PC-9 (cell line): ENCODE measurements around the gene NOD1. TPM values are rescaled to one million over a fixed set of nuclear protein-coding genes. Genes with fewer than 3 reads are reported as not detected.

Experiments
- BruUV-seq: library from RNA; stranded (reverse); fragments of 400-500 nt; replicated peaks from 2 replicates; lab custom pipeline; 2021; lab: Mats Ljungman, UMichigan
- CTCF ChIA-PET: fragments of 300-600 bp; sonication (Branson Sonifier 250); formaldehyde crosslinking; loops from one replicate; lab custom pipeline; 2022; ENCODE audit warnings: antibody characterized with exemption; lab: Charles Lee
- POLR2A ChIA-PET: fragments of 300-600 bp; sonication (Branson Sonifier 250); formaldehyde crosslinking; loops from one replicate; lab custom pipeline; 2022; ENCODE audit warnings: antibody characterized with exemption; ENCODE audit not compliant: unreplicated experiment; lab: Charles Lee
- DNase-seq, 2 experiments: peaks; one replicate each; pipeline versions ENCODE4 v3.0.0 to v3.0.0-alpha.2; 2015 to 2022; ENCODE audit warnings: mixed read lengths in 1 of 2
- H2AFZ ChIP-seq: fragments of 200-600 bp; sonication (generic); 2 replicates; pipeline ENCODE4 v1.8.1; 2017; ENCODE audit warnings: antibody characterized with exemption
- H3F3A ChIP-seq: fragments of 200-600 bp; sonication (generic); 2 replicates; pipeline ENCODE4 v1.8.1; 2017; ENCODE audit warnings: antibody characterized with exemption, mild to moderate bottlenecking, low read depth; ENCODE audit not compliant: insufficient read depth
- H3K27ac ChIP-seq: fragments of 200-600 bp; sonication (generic); 2 replicates; pipeline ENCODE4 v1.6.1; 2016; ENCODE audit warnings: mixed run types
- H3K27me3 ChIP-seq: fragments of 200-600 bp; sonication (generic); 2 replicates; pipeline ENCODE4 v1.6.1; 2016; ENCODE audit warnings: low read depth, mixed run types; ENCODE audit not compliant: insufficient read depth
- H3K36me3 ChIP-seq: fragments of 200-600 bp; sonication (generic); 2 replicates; pipeline ENCODE4 v1.6.1; 2016; ENCODE audit warnings: low read depth, mixed run types
- H3K4me1 ChIP-seq: fragments of 200-600 bp; sonication (generic); replicated peaks from 2 replicates; pipeline ENCODE4 v1.6.1; 2016; ENCODE audit warnings: mixed run types; ENCODE audit not compliant: insufficient read depth
- H3K4me2 ChIP-seq: fragments of 200-600 bp; sonication (generic); 2 replicates; pipeline ENCODE4 v1.6.1; 2017; ENCODE audit warnings: mixed run types
- H3K4me3 ChIP-seq: fragments of 200-600 bp; sonication (generic); 2 replicates; pipeline ENCODE4 v1.6.1; 2016; ENCODE audit warnings: mixed run types
- H3K79me2 ChIP-seq: fragments of 200-600 bp; sonication (generic); 2 replicates; pipeline ENCODE4 v1.6.1; 2017; ENCODE audit warnings: low read depth, mixed run types
- H3K9me2 ChIP-seq: fragments of 200-600 bp; sonication (generic); 2 replicates; pipeline ENCODE4 v1.8.1; 2017; ENCODE audit warnings: mild to moderate bottlenecking; ENCODE audit not compliant: insufficient read depth
- H3K9me3 ChIP-seq: fragments of 200-600 bp; sonication (generic); 2 replicates; pipeline ENCODE4 v1.8.1; 2016; ENCODE audit warnings: low read depth; ENCODE audit not compliant: insufficient read depth
- H4K20me1 ChIP-seq: fragments of 200-600 bp; sonication (generic); 2 replicates; pipeline ENCODE4 v1.8.1; 2017; ENCODE audit not compliant: insufficient read depth
- CTCF ChIP-seq: fragments of 200-600 bp; sonication (generic); conservative IDR thresholded peaks from 2 replicates; pipeline ENCODE4 v1.6.1; 2017; ENCODE audit warnings: mixed run types, antibody characterized with exemption, mild to moderate bottlenecking, moderate library complexity
- EZH2 ChIP-seq: fragments of 200-600 bp; sonication (generic); IDR thresholded peaks from 2 replicates; pipeline ENCODE4 v1.8.0; 2017; ENCODE audit warnings: antibody characterized with exemption, low read depth
- intact Hi-C: fragments of 100-400 bp; cut with micrococcal nuclease; formaldehyde crosslinking; loops from one replicate; pipeline ENCODE4 v1.10.0; 2022; ENCODE audit not compliant: unreplicated experiment
- total RNA-seq: library from RNA; stranded (reverse); gene quantifications from 2 replicates; pipeline ENCODE4 v1.2.3, GENCODE V29; 2021

NOD1 gene
- total RNA-seq, 1 experiment from 2014 or later, result 16.5 TPM

- Histone ChIP-seq H3K79me2 (no peaks in the 10 kb centered on the region), H3K4me1 (peaks cover 5% of the 10 kb centered on the region; the same call in 1 of the 2 replicates), H3K9me2 (no peaks in the 10 kb centered on the region), H4K20me1 (no peaks in the 10 kb centered on the region), H2AFZ (no peak overlapping the region), H3F3A (no peaks in the 10 kb centered on the region), H3K4me3 (no peak overlapping the region), H3K4me2 (no peak overlapping the region), H3K9me3 (no peaks in the 10 kb centered on the region), H3K27me3 (no peaks in the 10 kb centered on the region), H3K27ac (no peak overlapping the region), H3K36me3 (no peaks in the 10 kb centered on the region)
- intact Hi-C loops, result no loop called here
- POLR2A ChIA-PET, result no interaction called here
- no peak for DNase-seq
- TF ChIP-seq EZH2 (no peak), CTCF (no peak)
- BruUV-seq, result no TSS peak
- CTCF ChIA-PET, result no interaction called here
These were observed 75.1 kb downstream of the NOD1 start for GRCh38 chr7:30403477-30403876.

- no peak overlapping the region for H3K4me2 ChIP-seq
- no TSS peak for BruUV-seq
- H3K36me3 ChIP-seq, result no peaks in the 10 kb centered on the region
- no peaks in the 10 kb centered on the region for H3K9me3 ChIP-seq
- no peaks in the 10 kb centered on the region for H3K27me3 ChIP-seq
- peaks cover 8% of the 10 kb centered on the region; the same call in 1 of the 2 replicates for H3K4me1 ChIP-seq
- no peak for DNase-seq
- ChIA-PET POLR2A (interaction anchor here (0.9 kb wide), 1 partner anchor 32 kb away, joined by 4 read pairs; no protein-coding TSS in a partner anchor), CTCF (interaction anchor here (0.6 kb wide), 2 partner anchors 47 to 60 kb away, joined by 3 read pairs; no protein-coding TSS in a partner anchor)
- no peak for TF ChIP-seq EZH2
- TF ChIP-seq CTCF, result peak; percentile 39; the same call in 1 of the 2 replicates
- H3K9me2 ChIP-seq, result no peaks in the 10 kb centered on the region
- intact Hi-C loops, result loop anchor here (5.0 kb wide), 2 partner anchors 34 to 104 kb away; no protein-coding TSS in a partner anchor
- H3K4me3 ChIP-seq, result no peak overlapping the region
- H3F3A ChIP-seq, result peaks cover 7% of the 10 kb centered on the region; the same call in 1 of the 2 replicates
- no peaks in the 10 kb centered on the region for H3K79me2 ChIP-seq
- H3K27ac ChIP-seq, result no peak overlapping the region
- H4K20me1 ChIP-seq, result no peaks in the 10 kb centered on the region
- no peak overlapping the region for H2AFZ ChIP-seq
These were observed 82.2 kb downstream of the NOD1 start for GRCh38 chr7:30396389-30396788.

GRCh38 chr7:30395676-30396075 is 82.9 kb downstream of the NOD1 start:
- H3K27ac ChIP-seq, result no peak overlapping the region
- no peaks in the 10 kb centered on the region for H3K9me2 ChIP-seq
- no peaks in the 10 kb centered on the region for H3K27me3 ChIP-seq
- no peaks in the 10 kb centered on the region for H3K36me3 ChIP-seq
- DNase-seq, result no peak
- BruUV-seq, result no TSS peak
- no peak overlapping the region for H2AFZ ChIP-seq
- H3K4me1 ChIP-seq, result peaks cover 8% of the 10 kb centered on the region; the same call in 1 of the 2 replicates
- intact Hi-C loops, result loop anchor here (5.0 kb wide), 2 partner anchors 33 to 103 kb away; no protein-coding TSS in a partner anchor
- ChIA-PET POLR2A (no interaction called here), CTCF (interaction anchor here (0.6 kb wide), 1 partner anchor 59 kb away, joined by 3 read pairs; no protein-coding TSS in a partner anchor)
- no peaks in the 10 kb centered on the region for H3K9me3 ChIP-seq
- H3K4me2 ChIP-seq, result no peak overlapping the region
- no peaks in the 10 kb centered on the region for H3K79me2 ChIP-seq
- no peak overlapping the region for H3K4me3 ChIP-seq
- TF ChIP-seq CTCF (no peak), EZH2 (no peak)
- H3F3A ChIP-seq, result peaks cover 7% of the 10 kb centered on the region; the same call in 1 of the 2 replicates
- no peaks in the 10 kb centered on the region for H4K20me1 ChIP-seq
